Endodermal cell (in vitro differentiated cells): ENCODE measurements around the gene CHST9. TPM values are rescaled to one million over a fixed set of nuclear protein-coding genes. Genes with fewer than 3 reads are reported as not detected.
A peak's percentile ranks its signal among the peaks of the same experiment; 100 is the strongest.

Experiments
- DNase-seq: peaks from one replicate; pipeline ENCODE4 v3.0.0-alpha.2; 2017
- H3K27ac ChIP-seq: 2 replicates; pipeline ENCODE4 v1.5.1; 2013; ENCODE audit warnings: mild to moderate bottlenecking, low read depth, low read length, moderate library complexity
- H3K27me3 ChIP-seq: 2 replicates; pipeline ENCODE4 v1.6.1; 2013; ENCODE audit warnings: mild to moderate bottlenecking, low read length, moderate library complexity; ENCODE audit not compliant: insufficient read depth, control insufficient read depth, poor library complexity, severe bottlenecking
- H3K36me3 ChIP-seq: 2 replicates; pipeline ENCODE4 v1.7.0; 2013; ENCODE audit warnings: mild to moderate bottlenecking, low read length, moderate library complexity; ENCODE audit not compliant: control insufficient read depth, insufficient read depth
- H3K4me1 ChIP-seq: one replicate; pipeline ENCODE4 v1.7.0; 2013; ENCODE audit warnings: low read length; ENCODE audit not compliant: control insufficient read depth, insufficient read depth
- H3K4me3 ChIP-seq: 2 replicates; pipeline ENCODE4 v1.5.1; 2013; ENCODE audit warnings: mild to moderate bottlenecking, low read length, moderate library complexity
- H3K9ac ChIP-seq: 2 replicates; pipeline ENCODE4 v1.6.1; 2013; ENCODE audit warnings: mild to moderate bottlenecking, low read length, moderate library complexity; ENCODE audit not compliant: poor library complexity, severe bottlenecking; ENCODE audit errors: extremely low read depth
- H3K9me3 ChIP-seq: 2 replicates; pipeline ENCODE4 v1.6.1; 2013; ENCODE audit warnings: mild to moderate bottlenecking, low read length, moderate library complexity; ENCODE audit not compliant: control insufficient read depth
- H3K27ac Mint-ChIP-seq: 2 replicates; pipeline ENCODE4 v1.8.0; 2020; ENCODE audit warnings: mixed read lengths
- H3K27me3 Mint-ChIP-seq: 2 replicates; pipeline ENCODE4 v1.8.0; 2021; ENCODE audit warnings: mild to moderate bottlenecking, mixed read lengths; ENCODE audit not compliant: insufficient read depth
- H3K36me3 Mint-ChIP-seq: 2 replicates; pipeline ENCODE4 v1.8.0; 2020; ENCODE audit warnings: low read depth, mixed read lengths
- H3K4me1 Mint-ChIP-seq: 2 replicates; pipeline ENCODE4 v1.8.0; 2020; ENCODE audit warnings: mixed read lengths
- H3K4me3 Mint-ChIP-seq: 2 replicates; pipeline ENCODE4 v1.8.0; 2020; ENCODE audit warnings: mild to moderate bottlenecking, moderate library complexity, mixed read lengths
- H3K9me3 Mint-ChIP-seq: 2 replicates; pipeline ENCODE4 v1.8.0; 2020; ENCODE audit warnings: mild to moderate bottlenecking, mixed read lengths
- WGBS, 2 experiments: methylation state at CpG; one replicate each; pipeline versions ENCODE4 v1.1.5 to v1.1.7; 2013; ENCODE audit warnings: missing lambda C conversion rate in 2 of 2, mixed read lengths in 1 of 2; ENCODE audit not compliant: insufficient coverage in 1 of 2, insufficient read length in 1 of 2; 5-methylcytosine and 5-hydroxymethylcytosine counted together
- total RNA-seq, 2 donors: library from RNA; stranded (reverse); fragmentation: NEBNext Ultra II Directional in 1 of 2; extraction: Animal tissue kit (Norgen Biotek cat#: 25700) in 1 of 2; gene quantifications; 2 replicates in 1 of 2; 3 replicates in 1 of 2; pipeline ENCODE4 v1.2.1, GENCODE V29; 2021
- TF ChIP-seq, protein P1 (sequence below): fragments of 200-600 bp; sonication (generic); conservative IDR thresholded peaks from 2 replicates; pipeline ENCODE4 v1.5.0; 2021; ENCODE audit warnings: antibody characterized with exemption, mild to moderate bottlenecking

Gene CHST9
- total RNA-seq, 2 donors from 2014 or later: 47.5 to 75.8 TPM

DNA sequence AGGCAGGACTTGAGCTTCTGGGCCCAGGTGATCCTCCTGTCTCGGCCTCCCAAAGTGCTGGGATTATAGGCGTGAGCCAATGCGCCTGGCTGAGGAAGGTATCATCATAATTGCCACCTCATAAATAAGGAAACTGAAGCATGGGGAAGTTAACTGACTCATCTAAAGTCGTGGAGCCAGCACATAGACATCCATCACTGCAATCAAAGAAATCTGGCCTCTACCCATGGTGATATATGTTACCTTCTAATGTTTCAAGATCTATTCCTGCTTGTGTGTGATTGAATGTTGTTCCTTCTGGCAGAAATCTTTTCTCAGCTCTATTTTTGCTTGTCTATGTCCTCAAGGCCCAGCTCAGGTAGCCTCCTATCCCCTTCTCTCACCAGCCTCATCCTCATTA is 214.5 kb downstream of the CHST9 start:
- H3K27me3 Mint-ChIP-seq: no peaks in the 10 kb centered on the region
- WGBS, 2 experiments: 81 to 88% methylated on average over 3 to 4 of the region's 4 CpGs
- peaks cover 42% of the 10 kb centered on the region for H3K36me3 Mint-ChIP-seq
- no peak overlapping the region for H3K27ac ChIP-seq
- H3K9me3 ChIP-seq: no peaks in the 10 kb centered on the region
- no peaks in the 10 kb centered on the region for H3K4me1 Mint-ChIP-seq
- H3K4me3 ChIP-seq: no peak overlapping the region
- H3K9me3 Mint-ChIP-seq: peaks cover 3% of the 10 kb centered on the region
- H3K27ac Mint-ChIP-seq: no peak overlapping the region
- no peak for DNase-seq
- H3K36me3 ChIP-seq: no peaks in the 10 kb centered on the region
- H3K4me1 ChIP-seq: no peaks in the 10 kb centered on the region
- H3K9ac ChIP-seq: no peak overlapping the region
- no peak overlapping the region for H3K4me3 Mint-ChIP-seq
- no peaks in the 10 kb centered on the region for H3K27me3 ChIP-seq
- TF ChIP-seq, protein P1, sequence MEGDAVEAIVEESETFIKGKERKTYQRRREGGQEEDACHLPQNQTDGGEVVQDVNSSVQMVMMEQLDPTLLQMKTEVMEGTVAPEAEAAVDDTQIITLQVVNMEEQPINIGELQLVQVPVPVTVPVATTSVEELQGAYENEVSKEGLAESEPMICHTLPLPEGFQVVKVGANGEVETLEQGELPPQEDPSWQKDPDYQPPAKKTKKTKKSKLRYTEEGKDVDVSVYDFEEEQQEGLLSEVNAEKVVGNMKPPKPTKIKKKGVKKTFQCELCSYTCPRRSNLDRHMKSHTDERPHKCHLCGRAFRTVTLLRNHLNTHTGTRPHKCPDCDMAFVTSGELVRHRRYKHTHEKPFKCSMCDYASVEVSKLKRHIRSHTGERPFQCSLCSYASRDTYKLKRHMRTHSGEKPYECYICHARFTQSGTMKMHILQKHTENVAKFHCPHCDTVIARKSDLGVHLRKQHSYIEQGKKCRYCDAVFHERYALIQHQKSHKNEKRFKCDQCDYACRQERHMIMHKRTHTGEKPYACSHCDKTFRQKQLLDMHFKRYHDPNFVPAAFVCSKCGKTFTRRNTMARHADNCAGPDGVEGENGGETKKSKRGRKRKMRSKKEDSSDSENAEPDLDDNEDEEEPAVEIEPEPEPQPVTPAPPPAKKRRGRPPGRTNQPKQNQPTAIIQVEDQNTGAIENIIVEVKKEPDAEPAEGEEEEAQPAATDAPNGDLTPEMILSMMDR: no peak

DNA sequence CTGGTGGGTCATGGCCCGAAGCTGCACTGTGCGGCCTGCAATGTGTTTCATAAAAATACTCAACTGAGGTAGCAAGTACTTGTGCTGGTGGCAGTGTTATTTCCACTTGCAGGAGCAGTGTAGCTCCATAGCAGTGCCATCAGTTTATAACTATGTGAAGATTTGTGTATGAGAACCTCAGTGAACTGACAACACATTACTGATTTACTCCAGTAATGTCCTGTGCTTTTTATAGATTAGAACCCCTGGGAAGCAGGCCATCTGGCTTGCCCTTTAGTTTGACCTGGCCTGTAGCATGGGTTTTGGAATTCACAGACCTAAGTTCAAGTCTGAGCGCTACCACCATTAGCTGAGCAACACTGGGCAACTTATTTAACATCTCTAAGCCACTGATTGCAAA is 219.9 kb downstream of the CHST9 start:
- Histone ChIP-seq H3K4me3 (no peak overlapping the region), H3K27me3 (no peaks in the 10 kb centered on the region), H3K9me3 (no peaks in the 10 kb centered on the region), H3K36me3 (no peaks in the 10 kb centered on the region), H3K4me1 (no peaks in the 10 kb centered on the region), H3K27ac (no peak overlapping the region), H3K9ac (no peak overlapping the region)
- Mint-ChIP-seq H3K27ac (no peak overlapping the region), H3K4me3 (no peak overlapping the region), H3K36me3 (peaks cover 12% of the 10 kb centered on the region), H3K9me3 (no peaks in the 10 kb centered on the region), H3K4me1 (no peaks in the 10 kb centered on the region), H3K27me3 (no peaks in the 10 kb centered on the region)
- 96 to 100% methylated on average over 1 to 3 of the region's 3 CpGs for WGBS, 2 experiments
- DNase-seq: no peak
- TF ChIP-seq, protein P1: no peak

DNA sequence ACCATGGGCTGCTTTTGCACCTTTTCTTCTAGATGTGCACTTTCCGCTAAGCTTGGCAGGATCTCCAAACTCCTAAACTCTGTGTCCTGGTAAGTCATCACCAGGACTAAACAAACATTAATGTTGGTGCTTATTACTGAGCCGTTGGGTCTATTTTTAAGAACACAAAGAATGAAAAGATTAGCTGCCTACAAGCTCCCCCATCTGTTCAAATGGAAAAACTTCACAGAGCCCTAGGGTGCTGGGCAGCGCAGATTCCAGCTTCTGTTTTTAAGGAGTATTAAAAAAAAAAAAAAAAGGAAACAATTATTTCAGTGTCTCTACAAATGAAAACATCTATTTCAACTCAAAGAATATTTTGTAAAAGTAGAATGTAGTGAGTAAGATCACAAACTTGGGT is 221.8 kb downstream of the CHST9 start:
- 87 to 100% methylated on average over 1 to 3 of the region's 3 CpGs for WGBS, 2 experiments
- Histone ChIP-seq H3K36me3 (no peaks in the 10 kb centered on the region), H3K27me3 (no peaks in the 10 kb centered on the region), H3K9me3 (no peaks in the 10 kb centered on the region), H3K4me3 (no peak overlapping the region), H3K9ac (no peak overlapping the region), H3K4me1 (no peaks in the 10 kb centered on the region), H3K27ac (no peak overlapping the region)
- no peak for DNase-seq
- peaks cover 7% of the 10 kb centered on the region for H3K36me3 Mint-ChIP-seq
- peaks cover 2% of the 10 kb centered on the region for H3K9me3 Mint-ChIP-seq
- H3K4me3 Mint-ChIP-seq: no peak overlapping the region
- no peak overlapping the region for H3K27ac Mint-ChIP-seq
- H3K27me3 Mint-ChIP-seq: no peaks in the 10 kb centered on the region
- TF ChIP-seq, protein P1: peak; percentile 20
- no peaks in the 10 kb centered on the region for H3K4me1 Mint-ChIP-seq
